ENCODE data around the gene OAF.
"Not testable (repeated sequence)": the region's sequence is repeated elsewhere in the genome, so short reads cannot be mapped to it uniquely, and the experiment has no call there.

OAF gene

GRCh38 chr11:120245434-120245833 is 34.6 kb downstream of the OAF start:
- no peak for DNase-seq

DNA sequence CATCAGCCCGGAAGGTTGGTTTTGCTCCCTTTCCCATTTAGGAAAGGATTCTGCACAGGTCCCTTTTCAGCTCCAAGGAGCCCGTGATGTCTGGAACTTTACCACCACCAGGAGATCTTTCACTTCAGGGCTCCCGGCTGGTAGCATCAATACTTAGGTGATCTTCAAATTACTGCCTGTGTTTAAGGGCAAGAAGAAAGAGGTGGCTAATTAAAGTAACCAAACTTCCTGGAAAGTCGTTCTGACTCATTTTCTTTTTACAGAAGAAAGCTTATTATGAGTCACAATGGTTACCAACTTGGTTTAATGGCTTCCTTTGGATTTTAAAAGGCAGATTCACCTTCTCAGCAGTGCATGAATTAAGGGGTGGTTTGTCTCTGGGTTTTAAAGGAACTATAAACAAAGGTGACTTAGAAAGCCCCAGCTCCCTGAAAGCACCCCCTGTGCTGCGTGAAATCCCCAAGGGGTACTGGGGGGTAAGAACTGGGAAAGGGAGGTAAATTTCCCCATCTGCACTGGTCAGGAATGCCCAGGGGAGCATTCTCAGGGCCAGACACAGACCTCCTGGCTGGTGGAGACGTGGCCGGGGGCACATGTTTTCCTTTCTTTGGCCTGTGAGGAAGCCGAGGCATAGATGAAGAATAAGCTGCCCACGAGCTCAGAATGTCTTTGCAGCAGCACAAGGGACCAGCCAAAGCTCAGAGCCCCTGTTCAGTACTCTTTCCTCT is 37.9 kb downstream of the OAF start:
- no peak for DNase-seq

DNA sequence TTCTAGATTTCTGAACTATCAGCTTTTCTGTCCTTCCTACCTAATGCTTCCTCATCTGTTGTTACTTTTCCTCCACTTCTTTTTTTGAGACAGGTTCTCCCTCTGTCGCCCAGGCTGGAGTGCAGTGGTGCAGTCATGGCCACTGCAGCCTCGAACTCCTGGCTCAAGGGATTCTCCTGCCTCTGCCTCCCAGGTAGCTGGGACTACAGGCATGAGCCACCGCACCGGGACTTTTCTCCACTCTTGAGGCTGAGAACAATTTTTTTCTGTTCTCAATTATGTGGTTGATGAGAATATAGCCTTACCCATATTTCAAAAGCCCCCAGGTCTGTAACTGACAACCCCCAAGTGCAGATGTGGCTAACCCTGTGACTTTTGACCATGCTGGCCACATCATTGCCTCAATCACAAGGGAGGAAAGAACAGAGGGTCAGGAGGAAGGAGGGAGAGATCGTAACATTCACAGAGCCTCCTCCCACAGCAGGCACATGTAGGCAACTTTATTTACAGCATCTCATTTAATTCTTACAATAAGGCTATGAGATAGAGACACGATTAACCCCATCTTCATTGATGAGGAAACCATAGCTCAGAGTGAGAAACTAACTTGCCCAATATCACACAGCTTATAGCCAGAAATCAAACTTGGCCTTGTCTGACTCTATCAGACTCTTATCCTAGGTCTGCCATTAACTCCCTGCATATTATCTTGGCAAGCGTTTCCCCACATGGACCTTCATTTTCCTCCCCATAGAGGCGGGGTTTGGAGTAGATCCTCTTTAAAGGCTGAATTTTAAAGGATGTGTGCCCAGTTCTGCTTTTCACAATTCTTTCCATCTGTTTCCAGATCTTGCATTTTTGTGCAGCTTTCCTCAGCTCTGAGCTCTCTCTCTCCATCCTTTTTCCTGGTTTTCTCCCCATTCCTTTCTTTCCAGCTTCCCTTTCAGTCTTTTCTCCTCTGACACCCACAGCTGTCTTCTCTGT is 38.7 kb downstream of the OAF start:
- no peak for DNase-seq

GRCh38 chr11:120253377-120253776 is 42.5 kb downstream of the OAF start:
- DNase-seq: not testable (repeated sequence)

GRCh38 chr11:120254788-120255518 is 44.1 kb downstream of the OAF start:
- no peak for DNase-seq

DNA sequence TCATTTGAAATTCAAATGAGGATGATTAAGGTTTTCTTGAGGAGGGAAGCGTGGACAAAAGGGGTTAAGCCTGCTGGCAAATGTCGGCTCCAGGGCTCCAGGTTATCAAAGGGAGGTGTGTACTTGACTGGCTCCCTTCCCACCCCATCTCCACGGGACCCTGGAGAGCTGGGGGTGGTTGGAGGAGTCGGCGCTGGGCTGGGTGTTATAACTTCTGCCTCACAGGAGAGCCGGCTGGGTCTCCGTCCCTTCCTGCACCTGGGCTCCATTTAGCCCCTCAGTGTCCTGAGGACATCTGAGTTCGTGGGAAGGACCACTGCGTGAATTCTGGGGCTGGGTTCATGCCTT is 44.7 kb downstream of the OAF start:
- no peak for DNase-seq

- DNase-seq: no peak
Observed at GRCh38 chr11:120256178-120256577, 45.3 kb downstream of the OAF start.

DNA sequence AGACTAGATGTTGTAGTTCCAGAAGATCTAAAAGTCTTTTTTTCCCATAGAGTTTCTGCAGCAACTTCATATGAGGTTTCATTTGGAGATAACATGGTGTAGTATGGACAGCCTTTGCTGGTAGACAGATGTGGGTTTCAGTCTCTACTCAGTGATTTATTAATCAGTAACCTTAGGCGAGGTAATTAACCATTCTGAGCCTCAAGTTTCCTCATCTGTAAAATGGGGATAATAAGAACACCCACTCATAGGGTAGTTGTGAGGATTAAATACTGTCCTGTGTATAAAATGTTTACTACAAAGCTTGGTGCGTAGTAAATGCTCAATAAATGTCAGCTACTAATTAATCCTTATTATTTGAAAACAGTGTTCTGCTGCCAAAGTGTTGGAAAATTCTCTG is 45.9 kb downstream of the OAF start:
- DNase-seq: no peak

DNA sequence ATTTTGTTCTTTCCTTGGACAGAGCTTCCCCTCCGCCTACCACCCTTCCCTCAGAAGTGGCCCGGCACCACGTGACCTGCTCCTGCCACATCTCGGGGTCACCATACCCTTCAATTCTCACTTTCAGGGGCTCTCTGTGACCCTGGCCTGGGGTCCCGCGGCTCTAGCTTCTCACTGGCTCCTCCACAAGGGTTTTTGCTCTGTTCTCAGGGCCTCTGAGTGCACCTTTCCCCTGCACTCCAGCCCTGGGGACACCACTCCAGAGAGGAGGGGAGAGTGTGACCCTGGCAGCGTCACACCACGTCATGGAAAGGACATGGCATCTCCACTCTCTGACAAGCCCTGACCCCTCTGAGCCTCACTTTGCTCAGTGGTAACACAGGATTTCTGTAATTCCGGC is 46.5 kb downstream of the OAF start:
- no peak for DNase-seq

DNA sequence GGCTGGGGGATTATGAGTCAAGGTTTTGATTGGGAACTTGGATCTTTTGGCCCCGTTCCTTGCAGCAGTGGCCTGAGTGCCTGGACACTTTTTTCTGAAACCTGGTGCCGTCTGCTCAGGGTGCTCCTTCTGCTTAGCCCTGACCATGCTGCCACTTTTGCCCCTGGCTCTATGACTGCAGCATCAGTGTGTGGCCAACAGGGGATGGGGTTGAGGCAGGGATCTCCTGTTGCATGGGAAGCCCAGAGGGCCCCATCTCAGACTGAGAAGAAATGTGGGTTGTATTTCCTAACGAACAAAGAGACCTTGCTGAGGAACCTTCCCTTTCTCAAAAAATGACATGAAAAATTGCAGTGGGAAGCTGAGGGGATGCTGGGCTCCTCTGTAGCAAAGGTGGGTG is 47.8 kb downstream of the OAF start:
- no peak for DNase-seq

DNA sequence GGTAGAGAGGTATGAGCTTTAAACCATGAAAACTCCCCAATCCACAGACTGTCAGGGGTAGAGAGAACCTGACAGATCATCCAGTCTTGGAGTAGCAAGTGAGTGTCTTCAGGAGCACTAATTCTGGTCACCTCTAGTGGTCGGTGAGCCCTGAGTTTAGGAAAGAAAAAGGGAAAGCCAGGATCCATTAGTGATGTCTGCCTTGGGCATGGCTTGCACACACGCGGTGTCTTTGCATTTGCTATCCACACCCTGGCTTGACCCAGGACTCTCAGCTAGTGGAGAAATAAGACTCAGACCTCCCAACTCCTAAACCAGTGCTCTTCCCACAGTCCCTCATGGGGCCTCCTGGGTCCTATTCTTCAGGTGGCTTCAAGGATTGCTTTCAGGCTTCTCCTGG is 48.4 kb downstream of the OAF start:
- DNase-seq: no peak

- DNase-seq: no peak
Observed at GRCh38 chr11:120259988-120260565, 49.2 kb downstream of the OAF start.

GRCh38 chr11:120260616-120261015 is 49.8 kb downstream of the OAF start:
- DNase-seq: no peak

DNA sequence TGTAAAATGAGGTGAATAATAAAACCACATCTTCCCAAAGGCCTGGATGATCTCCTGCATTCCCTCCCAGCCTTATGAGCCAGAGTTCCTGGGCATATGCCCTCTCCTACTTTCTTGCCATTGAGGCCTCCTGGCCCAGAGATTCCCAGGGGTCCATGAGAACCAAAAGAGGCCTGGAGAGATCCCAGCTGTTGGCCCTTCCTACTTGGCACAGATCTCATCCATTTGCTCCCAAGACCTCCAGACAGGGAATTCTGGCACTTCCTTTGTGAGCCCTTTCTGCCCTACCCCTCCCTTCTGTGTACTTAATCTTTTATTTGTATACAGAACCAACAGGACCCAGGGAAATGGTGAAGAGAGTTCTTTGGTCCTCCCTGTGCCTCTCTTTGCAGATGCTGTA is 50.5 kb downstream of the OAF start:
- no peak for DNase-seq

GRCh38 chr11:120261931-120262330 is 51.1 kb downstream of the OAF start:
- DNase-seq: no peak

GRCh38 chr11:120267319-120267718 is 56.5 kb downstream of the OAF start:
- no peak for DNase-seq

GRCh38 chr11:120268686-120269085 is 57.9 kb downstream of the OAF start:
- DNase-seq: no peak

- no peak for DNase-seq
Observed at GRCh38 chr11:120270386-120270785, 59.6 kb downstream of the OAF start.

DNA sequence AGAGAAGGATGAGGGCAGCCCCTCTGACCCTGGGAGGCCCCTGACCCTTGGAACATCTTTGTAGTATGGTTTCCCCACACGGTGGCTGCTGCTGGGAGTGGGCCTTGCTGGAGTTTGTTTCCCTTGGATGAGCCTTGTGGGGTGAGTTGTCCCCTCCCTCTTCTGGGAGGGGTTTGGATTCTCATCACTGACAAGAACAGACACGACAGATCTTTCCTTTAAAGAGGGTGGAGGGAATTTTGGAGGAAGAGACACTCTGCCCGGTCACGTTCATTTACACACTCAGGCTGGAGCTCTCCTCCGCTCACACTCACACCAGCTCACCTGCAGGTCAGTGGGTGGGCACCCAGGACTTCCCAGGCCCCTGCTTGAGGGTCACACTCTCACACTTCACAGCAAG is 60.8 kb downstream of the OAF start:
- DNase-seq: no peak

GRCh38 chr11:120272303-120272702 is 61.5 kb downstream of the OAF start:
- DNase-seq: no peak

DNA sequence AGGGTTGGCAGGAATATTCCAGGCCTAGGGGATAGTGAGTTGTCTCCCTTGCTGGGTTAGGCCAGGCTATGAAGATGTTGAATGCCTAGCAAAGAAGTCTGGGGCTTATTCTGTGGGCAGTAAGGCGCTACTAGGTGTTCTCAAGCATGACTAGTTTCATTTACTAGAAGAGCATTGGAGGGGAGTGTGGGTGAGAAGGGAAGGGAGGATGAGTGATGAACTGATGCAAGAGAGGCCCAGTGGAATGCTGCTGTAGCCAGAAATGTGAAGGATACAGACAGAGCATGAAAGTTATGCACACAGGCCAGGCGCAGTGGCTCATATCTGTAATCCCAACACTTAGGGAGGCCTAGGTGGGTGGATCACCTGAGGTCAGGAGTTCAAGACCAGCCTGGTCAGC is 62.6 kb downstream of the OAF start:
- DNase-seq: no peak

DNA sequence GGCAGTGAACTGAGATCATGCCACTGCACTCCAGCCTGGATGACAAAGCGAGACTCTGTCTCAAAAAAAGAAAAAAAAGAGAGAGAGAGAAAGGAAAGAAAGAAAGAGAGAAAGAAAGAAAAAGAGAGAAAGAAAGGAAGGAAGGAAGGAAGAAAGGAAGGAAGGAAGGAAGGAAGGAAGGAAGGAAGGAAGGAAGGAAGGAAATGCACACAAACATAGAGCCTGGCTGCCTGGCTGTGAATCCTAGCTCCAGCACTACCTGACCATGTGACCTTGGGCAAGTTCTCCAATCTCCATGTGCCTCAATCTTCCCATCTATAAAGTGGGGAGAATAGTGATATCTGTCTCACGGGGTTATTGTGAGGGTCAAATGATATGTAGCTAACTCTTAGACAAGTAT is 63.1 kb downstream of the OAF start:
- DNase-seq: not testable (repeated sequence)

DNA sequence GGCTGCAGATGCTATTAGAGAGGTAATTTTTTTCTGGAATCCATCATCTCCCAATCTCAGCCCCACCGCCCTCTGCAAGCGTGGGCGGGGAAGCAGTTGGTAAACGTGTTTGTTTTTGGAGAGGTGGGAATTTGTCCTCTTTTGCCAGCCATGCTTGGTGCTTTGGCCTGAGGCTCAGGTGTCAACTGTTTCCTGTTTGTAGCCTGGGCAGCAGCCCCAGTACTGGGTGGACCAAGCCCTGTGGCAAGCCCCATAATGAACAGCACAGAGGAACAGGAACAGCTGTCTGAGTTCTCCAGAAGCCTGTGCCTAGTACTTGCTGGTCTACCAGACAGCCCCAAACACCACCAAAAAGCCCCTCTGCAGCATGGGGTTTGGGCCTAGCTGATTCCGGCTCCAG is 68.7 kb downstream of the OAF start:
- DNase-seq: no peak

All from CD4-positive, alpha-beta T cell treated with Interferon alpha-2 for 1 hour (primary cell).